Body of pancreas (tissue), 4 donors: ENCODE results near the gene NEU4. TPM values are rescaled to one million over a fixed set of nuclear protein-coding genes. Genes with fewer than 3 reads are reported as not detected.

Source experiments
- ATAC-seq: fragments of 150-250 bp; one replicate; pipeline ENCODE4 v1.9.1; 2016
- DNase-seq, 4 donors: peaks; one replicate each; pipeline ENCODE4 v3.0.0-alpha.2; 2019
- H3K27ac ChIP-seq, 4 donors: fragments of 200-600 bp; sonication (generic); 1 replicate in 3 of 4; 2 replicates in 1 of 4; pipeline versions ENCODE4 v1.5.1 to v1.6.1; 2016 to 2019; ENCODE audit warnings: mild to moderate bottlenecking in 1 of 4, mixed read lengths in 1 of 4, moderate library complexity in 1 of 4
- H3K27me3 ChIP-seq, 2 donors: fragments of 200-600 bp; sonication (generic); one replicate each; pipeline ENCODE4 v1.6.0; 2016; ENCODE audit warnings: mild to moderate bottlenecking in 1 of 2
- H3K36me3 ChIP-seq, 2 donors: fragments of 200-600 bp; sonication (generic); replicated peaks in 1 of 2; 2 replicates each; pipeline ENCODE4 v1.5.1; 2016; ENCODE audit warnings: low read depth in 2 of 2; ENCODE audit not compliant: insufficient read depth in 1 of 2
- H3K4me1 ChIP-seq: fragments of 200-600 bp; sonication (generic); one replicate; pipeline ENCODE4 v1.6.0; 2016
- H3K4me3 ChIP-seq, 2 donors: fragments of 200-600 bp; sonication (generic); 1 replicate in 1 of 2; 2 replicates in 1 of 2; pipeline ENCODE4 v1.5.1; 2016 to 2019
- H3K9me3 ChIP-seq, 3 donors: fragments of 200-600 bp; sonication (generic); 1 replicate in 2 of 3; 2 replicates in 1 of 3; pipeline ENCODE4 v1.5.1; 2016
- CTCF ChIP-seq, 7 experiments: fragments of 450-650 bp in 4 of 7; fragments of 200-600 bp in 3 of 7; sonication (generic) in 3 of 7; IDR thresholded peaks; one replicate each; pipeline ENCODE4 v1.5.1; 2016 to 2019; ENCODE audit warnings: antibody characterized with exemption in 7 of 7
- POLR2A ChIP-seq, 3 donors: fragments of 450-650 bp; IDR thresholded peaks; one replicate each; pipeline ENCODE4 v1.6.1; 2016; ENCODE audit warnings: antibody characterized with exemption in 3 of 3, mild to moderate bottlenecking in 2 of 3
- WGBS, 2 donors: methylation state at CpG; one replicate each; pipeline ENCODE4 v1.1.5; 2017; 5-methylcytosine and 5-hydroxymethylcytosine counted together
- intact Hi-C: fragments of 100-400 bp; cut with DNase I; formaldehyde crosslinking; loops from one replicate; pipeline ENCODE4 v1.15.1; 2023
- total RNA-seq, 2 donors: library from RNA; depleted of rRNA; stranded (reverse); fragments of >200 nt; gene quantifications; one replicate each; pipeline ENCODE4 v1.1.0, GENCODE V29; 2016

Gene NEU4
- total RNA-seq, 2 donors from 2014 or later = not detected

- Histone ChIP-seq H3K9me3 (no peaks in the 10 kb centered on the region), H3K4me3 (no peak overlapping the region), H3K36me3 (no peaks in the 10 kb centered on the region), H3K4me1 (no peaks in the 10 kb centered on the region), H3K27me3 (peaks cover 0 to 5% of the 10 kb centered on the region in 2 donors), H3K27ac (no peak overlapping the region)
- TF ChIP-seq POLR2A (IDR thresholded peaks at IDR 0.05) = no peak
- no peak for TF ChIP-seq CTCF (IDR thresholded peaks at IDR 0.05)
- WGBS, 2 donors = 32 to 43% methylated on average over 11 to 36 of the region's 38 CpGs
- ATAC-seq (no peak), DNase-seq (peak in 1 of 4 donors; percentile 23)
- intact Hi-C loops = no loop called here
Measured at GRCh38 chr2:241771286-241772062, 37.5 kb upstream of the NEU4 start.

GRCh38 chr2:241772063-241772499 is 36.9 kb upstream of the NEU4 start:
- no peak for TF ChIP-seq CTCF (IDR thresholded peaks at IDR 0.05)
- no peak for TF ChIP-seq POLR2A (IDR thresholded peaks at IDR 0.05)
- Histone ChIP-seq H3K4me1 (no peaks in the 10 kb centered on the region), H3K27me3 (peaks cover 0 to 5% of the 10 kb centered on the region in 2 donors), H3K27ac (no peak overlapping the region), H3K36me3 (no peaks in the 10 kb centered on the region), H3K4me3 (no peak overlapping the region), H3K9me3 (no peaks in the 10 kb centered on the region)
- intact Hi-C loops = no loop called here
- 32 to 33% methylated on average over 9 of the region's 9 CpGs for WGBS, 2 donors
- no peak for DNase-seq
- no peak for ATAC-seq

GRCh38 chr2:241773511-241774418 is 35.2 kb upstream of the NEU4 start:
- Histone ChIP-seq H3K9me3 (no peaks in the 10 kb centered on the region), H3K36me3 (no peaks in the 10 kb centered on the region), H3K4me3 (no peak overlapping the region), H3K27ac (no peak overlapping the region), H3K4me1 (no peaks in the 10 kb centered on the region), H3K27me3 (peaks cover 0 to 5% of the 10 kb centered on the region in 2 donors)
- no peak for TF ChIP-seq POLR2A (IDR thresholded peaks at IDR 0.05)
- no peak for TF ChIP-seq CTCF (IDR thresholded peaks at IDR 0.05)
- DNase-seq = peak in 1 of 4 donors; percentile 8
- no peak for ATAC-seq
- intact Hi-C loops = no loop called here
- 27 to 56% methylated on average over 6 to 29 of the region's 29 CpGs for WGBS, 2 donors

GRCh38 chr2:241774419-241775222 is 34.4 kb upstream of the NEU4 start:
- Histone ChIP-seq H3K9me3 (no peaks in the 10 kb centered on the region), H3K36me3 (no peaks in the 10 kb centered on the region), H3K4me3 (no peak overlapping the region), H3K4me1 (no peaks in the 10 kb centered on the region), H3K27me3 (peaks cover 0 to 5% of the 10 kb centered on the region in 2 donors), H3K27ac (no peak overlapping the region)
- peak in 1 of 4 donors; percentile 11 for DNase-seq
- intact Hi-C loops = no loop called here
- ATAC-seq = no peak
- WGBS, 2 donors = 54 to 68% methylated on average over 12 to 35 of the region's 40 CpGs
- TF ChIP-seq CTCF (IDR thresholded peaks at IDR 0.05) = no peak
- TF ChIP-seq POLR2A (IDR thresholded peaks at IDR 0.05) = no peak
